ENCODE data around the gene SMARCA5. TPM values are rescaled to one million over a fixed set of nuclear protein-coding genes. Genes with fewer than 3 reads are reported as not detected.

SMARCA5 gene
- total and polyA plus RNA-seq, 9 of the 15 experiments (the other 6 are each of a cell fraction or from before 2014, with no cell fraction given), result 21.6 to 57.8 (median 34.6) TPM

DNA sequence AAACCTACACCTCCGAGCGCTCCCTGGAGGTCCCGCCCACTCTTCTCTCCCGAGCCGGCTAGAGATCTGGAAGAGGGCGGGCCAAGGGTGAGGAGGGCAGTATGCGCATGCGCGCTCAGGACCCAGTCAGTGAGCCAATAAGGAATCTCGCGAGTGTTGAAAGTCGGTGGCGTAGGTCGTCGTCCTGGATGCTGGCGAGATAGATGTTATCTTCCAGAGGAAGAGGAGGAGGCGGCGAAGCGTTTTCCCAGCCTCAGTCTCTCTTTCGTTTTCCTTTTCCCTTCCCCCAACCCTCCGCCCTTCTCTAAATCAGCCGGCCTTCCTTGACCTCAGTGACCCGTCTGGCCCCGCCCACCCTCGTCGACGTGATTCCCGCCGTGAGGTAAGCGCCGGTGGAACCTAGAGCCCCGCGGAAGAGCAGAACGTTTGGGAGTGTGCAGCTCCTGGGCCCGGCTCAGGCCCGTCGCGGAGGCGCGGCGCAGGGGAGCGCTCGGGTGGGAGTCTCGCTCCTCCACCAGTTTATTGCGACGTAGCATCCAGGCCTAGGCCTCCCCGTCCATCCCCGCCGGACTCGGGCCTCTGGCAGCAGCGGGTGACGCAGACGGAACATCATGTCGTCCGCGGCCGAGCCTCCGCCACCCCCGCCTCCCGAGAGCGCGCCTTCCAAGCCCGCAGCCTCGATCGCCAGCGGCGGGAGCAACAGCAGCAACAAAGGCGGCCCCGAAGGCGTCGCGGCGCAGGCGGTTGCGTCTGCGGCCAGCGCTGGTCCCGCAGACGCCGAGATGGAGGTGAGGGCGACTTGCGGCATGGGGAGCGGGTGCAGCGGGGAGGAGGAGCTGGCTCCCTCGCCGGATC lies at the start of gene SMARCA5 (continued):
- TF ChIP-seq, protein P1, sequence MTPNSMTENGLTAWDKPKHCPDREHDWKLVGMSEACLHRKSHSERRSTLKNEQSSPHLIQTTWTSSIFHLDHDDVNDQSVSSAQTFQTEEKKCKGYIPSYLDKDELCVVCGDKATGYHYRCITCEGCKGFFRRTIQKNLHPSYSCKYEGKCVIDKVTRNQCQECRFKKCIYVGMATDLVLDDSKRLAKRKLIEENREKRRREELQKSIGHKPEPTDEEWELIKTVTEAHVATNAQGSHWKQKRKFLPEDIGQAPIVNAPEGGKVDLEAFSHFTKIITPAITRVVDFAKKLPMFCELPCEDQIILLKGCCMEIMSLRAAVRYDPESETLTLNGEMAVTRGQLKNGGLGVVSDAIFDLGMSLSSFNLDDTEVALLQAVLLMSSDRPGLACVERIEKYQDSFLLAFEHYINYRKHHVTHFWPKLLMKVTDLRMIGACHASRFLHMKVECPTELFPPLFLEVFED (CRISPR knock-in tag; conservative IDR thresholded peaks at IDR 0.05), result no peak
- TF ChIP-seq ZNF384 (IDR thresholded peaks at IDR 0.05; ENCODE audit: low read depth, low read length) (no peak), CSDE1 (IDR thresholded peaks at IDR 0.05) (no peak), RFX7 (CRISPR knock-in tag; IDR thresholded peaks at IDR 0.05) (no peak), SETDB1 (IDR thresholded peaks at IDR 0.05; ENCODE audit: low read length) (no peak), DMBX1 (CRISPR knock-in tag; IDR thresholded peaks at IDR 0.05; ENCODE audit: borderline replicate concordance) (0 out of 2 replicates have a peak, but pooled peaks have one; percentile 38), SRSF3 (IDR thresholded peaks at IDR 0.05; ENCODE audit: insufficient read depth, low read length) (no peak), KDM5B (IDR thresholded peaks at IDR 0.05; ENCODE audit: insufficient replicate concordance, low read depth, low read length) (peak; percentile 8), KLF1 (tag; IDR thresholded peaks at IDR 0.05) (no peak), SIRT6 (IDR thresholded peaks at IDR 0.05; ENCODE audit: low read depth, low read length) (no peak), ZNF311 (CRISPR knock-in tag; IDR thresholded peaks at IDR 0.05) (no peak), CAMTA2 (CRISPR knock-in tag; conservative IDR thresholded peaks at IDR 0.05) (no peak), NFIC (IDR thresholded peaks at IDR 0.05) (peak; percentile 90), KHSRP (IDR thresholded peaks at IDR 0.05) (no peak), MYBL2 (IDR thresholded peaks at IDR 0.05; ENCODE audit: low read depth) (no peak), MYBL2 (CRISPR knock-in tag; IDR thresholded peaks at IDR 0.05; ENCODE audit: borderline replicate concordance) (no peak), STAG1 (CRISPR knock-in tag; IDR thresholded peaks at IDR 0.05; ENCODE audit: borderline replicate concordance) (no peak)
- TF ChIP-seq, protein P2, sequence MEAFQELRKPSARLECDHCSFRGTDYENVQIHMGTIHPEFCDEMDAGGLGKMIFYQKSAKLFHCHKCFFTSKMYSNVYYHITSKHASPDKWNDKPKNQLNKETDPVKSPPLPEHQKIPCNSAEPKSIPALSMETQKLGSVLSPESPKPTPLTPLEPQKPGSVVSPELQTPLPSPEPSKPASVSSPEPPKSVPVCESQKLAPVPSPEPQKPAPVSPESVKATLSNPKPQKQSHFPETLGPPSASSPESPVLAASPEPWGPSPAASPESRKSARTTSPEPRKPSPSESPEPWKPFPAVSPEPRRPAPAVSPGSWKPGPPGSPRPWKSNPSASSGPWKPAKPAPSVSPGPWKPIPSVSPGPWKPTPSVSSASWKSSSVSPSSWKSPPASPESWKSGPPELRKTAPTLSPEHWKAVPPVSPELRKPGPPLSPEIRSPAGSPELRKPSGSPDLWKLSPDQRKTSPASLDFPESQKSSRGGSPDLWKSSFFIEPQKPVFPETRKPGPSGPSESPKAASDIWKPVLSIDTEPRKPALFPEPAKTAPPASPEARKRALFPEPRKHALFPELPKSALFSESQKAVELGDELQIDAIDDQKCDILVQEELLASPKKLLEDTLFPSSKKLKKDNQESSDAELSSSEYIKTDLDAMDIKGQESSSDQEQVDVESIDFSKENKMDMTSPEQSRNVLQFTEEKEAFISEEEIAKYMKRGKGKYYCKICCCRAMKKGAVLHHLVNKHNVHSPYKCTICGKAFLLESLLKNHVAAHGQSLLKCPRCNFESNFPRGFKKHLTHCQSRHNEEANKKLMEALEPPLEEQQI (IDR thresholded peaks at IDR 0.05), result peak; percentile 59; the same call in 1 of the 2 replicates
- TF ChIP-seq, protein P3, sequence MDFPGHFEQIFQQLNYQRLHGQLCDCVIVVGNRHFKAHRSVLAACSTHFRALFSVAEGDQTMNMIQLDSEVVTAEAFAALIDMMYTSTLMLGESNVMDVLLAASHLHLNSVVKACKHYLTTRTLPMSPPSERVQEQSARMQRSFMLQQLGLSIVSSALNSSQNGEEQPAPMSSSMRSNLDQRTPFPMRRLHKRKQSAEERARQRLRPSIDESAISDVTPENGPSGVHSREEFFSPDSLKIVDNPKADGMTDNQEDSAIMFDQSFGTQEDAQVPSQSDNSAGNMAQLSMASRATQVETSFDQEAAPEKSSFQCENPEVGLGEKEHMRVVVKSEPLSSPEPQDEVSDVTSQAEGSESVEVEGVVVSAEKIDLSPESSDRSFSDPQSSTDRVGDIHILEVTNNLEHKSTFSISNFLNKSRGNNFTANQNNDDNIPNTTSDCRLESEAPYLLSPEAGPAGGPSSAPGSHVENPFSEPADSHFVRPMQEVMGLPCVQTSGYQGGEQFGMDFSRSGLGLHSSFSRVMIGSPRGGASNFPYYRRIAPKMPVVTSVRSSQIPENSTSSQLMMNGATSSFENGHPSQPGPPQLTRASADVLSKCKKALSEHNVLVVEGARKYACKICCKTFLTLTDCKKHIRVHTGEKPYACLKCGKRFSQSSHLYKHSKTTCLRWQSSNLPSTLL (IDR thresholded peaks at IDR 0.05), result no peak

All from K562 (cell line).